Naive thymus-derived CD4-positive, alpha-beta T cell (primary cell): ENCODE data around the gene KIF21A. TPM values are rescaled to one million over a fixed set of nuclear protein-coding genes. Genes with fewer than 3 reads are reported as not detected.
A peak's percentile ranks its signal among the peaks of the same experiment; 100 is the strongest.

Experiments
- ATAC-seq: fragments of 150-1000 bp; cut with Tn5 transposase; 2 replicates; pipeline ENCODE4 v1.10.0; 2021; ENCODE audit warnings: mild to moderate bottlenecking, moderate library complexity
- CTCF ChIA-PET: fragments of 350-600 bp; sonication (Branson Sonifier 250); formaldehyde crosslinking; loops from one replicate; lab custom pipeline; 2021; ENCODE audit warnings: antibody characterized with exemption; lab: Charles Lee
- POLR2A ChIA-PET: fragments of 350-600 bp; sonication (Branson Sonifier 250); formaldehyde crosslinking; loops from one replicate; lab custom pipeline; 2021; ENCODE audit warnings: antibody characterized with exemption, inconsistent platforms; lab: Charles Lee
- DNase-seq, 9 donors: peaks; one replicate each; pipeline versions ENCODE4 v3.0.0 to v3.0.0-alpha.2; 2020 to 2022; ENCODE audit warnings: mixed read lengths in 1 of 9
- H3K27ac ChIP-seq: one replicate; pipeline ENCODE4 v1.7.0; 2013; ENCODE audit warnings: mild to moderate bottlenecking, low read depth, low read length, moderate library complexity
- H3K27me3 ChIP-seq, 2 donors: one replicate each; pipeline ENCODE4 v1.7.0; 2013; ENCODE audit warnings: low read length in 2 of 2, mild to moderate bottlenecking in 2 of 2, moderate library complexity in 2 of 2; ENCODE audit not compliant: control insufficient read depth in 2 of 2, insufficient read depth in 2 of 2
- H3K36me3 ChIP-seq, 3 experiments: 1 replicate in 2 of 3; 2 replicates in 1 of 3; pipeline ENCODE4 v1.7.0; 2013; ENCODE audit warnings: low read length in 3 of 3, mild to moderate bottlenecking in 3 of 3, moderate library complexity in 1 of 3; ENCODE audit not compliant: insufficient read depth in 3 of 3, control insufficient read depth in 2 of 3
- H3K4me1 ChIP-seq, 2 donors: one replicate each; pipeline ENCODE4 v1.7.0; 2013; ENCODE audit warnings: low read length in 2 of 2, mild to moderate bottlenecking in 2 of 2, moderate library complexity in 1 of 2; ENCODE audit not compliant: control insufficient read depth in 2 of 2, insufficient read depth in 2 of 2
- H3K4me3 ChIP-seq: 2 replicates; pipeline ENCODE4 v1.7.0; 2013; ENCODE audit warnings: mild to moderate bottlenecking, low read length
- H3K9me3 ChIP-seq, 3 experiments: 1 replicate in 2 of 3; 2 replicates in 1 of 3; pipeline ENCODE4 v1.7.0; 2013; ENCODE audit warnings: low read length in 3 of 3; ENCODE audit not compliant: control insufficient read depth in 2 of 3
- H3K27ac Mint-ChIP-seq, 9 donors: one replicate each; pipeline ENCODE4 v1.8.0; 2020 to 2022; ENCODE audit warnings: mixed read lengths in 9 of 9, mild to moderate bottlenecking in 8 of 9, moderate library complexity in 5 of 9, inconsistent platforms in 2 of 9
- H3K27me3 Mint-ChIP-seq, 5 donors: one replicate each; pipeline ENCODE4 v1.8.0; 2021 to 2022; ENCODE audit warnings: mixed read lengths in 5 of 5, mild to moderate bottlenecking in 1 of 5
- H3K36me3 Mint-ChIP-seq, 5 donors: one replicate each; pipeline ENCODE4 v1.8.0; 2020 to 2022; ENCODE audit warnings: mixed read lengths in 5 of 5, mild to moderate bottlenecking in 3 of 5, inconsistent platforms in 1 of 5
- H3K4me1 Mint-ChIP-seq, 7 donors: one replicate each; pipeline ENCODE4 v1.8.0; 2020 to 2022; ENCODE audit warnings: mixed read lengths in 7 of 7, mild to moderate bottlenecking in 3 of 7, inconsistent platforms in 1 of 7
- H3K4me3 Mint-ChIP-seq, 10 donors: one replicate each; pipeline ENCODE4 v1.8.0; 2020 to 2022; ENCODE audit warnings: mild to moderate bottlenecking in 10 of 10, mixed read lengths in 10 of 10, moderate library complexity in 6 of 10, inconsistent platforms in 2 of 10
- H3K9me3 Mint-ChIP-seq, 11 donors: one replicate each; pipeline ENCODE4 v1.8.0; 2020 to 2022; ENCODE audit warnings: mixed read lengths in 11 of 11, mild to moderate bottlenecking in 4 of 11, inconsistent platforms in 1 of 11, moderate library complexity in 1 of 11
- intact Hi-C, 2 donors: fragments of 100-400 bp; cut with micrococcal nuclease; formaldehyde crosslinking; loops; one replicate each; pipeline ENCODE4 v1.15.1; 2023
- polyA plus RNA-seq, 2 donors: library from polyadenylated mRNA; unstranded; fragments of 300-500 nt; fragmentation: Illumina TruSeq; gene quantifications; one replicate each; pipeline ENCODE4 v1.2.3, GENCODE V29; 2021
- total RNA-seq, 6 experiments: library from RNA in 5 of 6; stranded (reverse) in 5 of 6; gene quantifications; 1 replicate in 5 of 6; 2 replicates in 1 of 6; pipeline ENCODE4 v1.2.3 and lab custom pipeline; 2021 to 2026

The KIF21A gene
- total and polyA plus RNA-seq, 7 experiments from 2014 or later, result 1.7 to 12.0 (median 6.9) TPM

- POLR2A ChIA-PET, result no interaction called here
Measured at GRCh38 chr12:39331539-39332261, 111.2 kb downstream of the KIF21A start.

DNA sequence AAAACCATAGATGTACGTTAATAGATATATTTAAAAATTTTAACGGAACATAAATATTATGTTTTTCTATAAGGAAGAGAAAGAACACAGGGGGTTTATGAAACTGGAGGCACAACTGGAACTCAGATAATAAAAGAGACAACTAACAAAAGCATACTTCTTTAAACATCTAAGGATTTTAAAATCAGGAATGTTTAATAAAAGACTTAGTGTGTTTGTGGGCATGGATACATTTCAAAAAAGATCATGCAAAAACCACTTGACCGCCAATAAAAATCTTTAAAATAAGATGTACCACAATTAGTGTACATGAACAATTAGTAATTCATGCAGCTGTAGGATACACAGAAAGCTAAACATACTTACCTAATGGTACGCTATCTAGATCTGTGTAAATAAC lies 113.0 kb downstream of the KIF21A start:
- CTCF ChIA-PET, result no interaction called here
- no peak overlapping the region for H3K27ac Mint-ChIP-seq
- no peaks in the 10 kb centered on the region for H3K27me3 Mint-ChIP-seq
- peaks cover 8 to 15% of the 10 kb centered on the region in 2 donors for H3K4me1 ChIP-seq
- H3K27ac ChIP-seq, result no peak overlapping the region
- H3K36me3 ChIP-seq, result no peaks in the 10 kb centered on the region
- no peaks in the 10 kb centered on the region for H3K9me3 ChIP-seq
- no peak for ATAC-seq
- H3K4me3 ChIP-seq, result no peak overlapping the region
- H3K4me1 Mint-ChIP-seq, result peaks cover 6 to 16% (median 13%) of the 10 kb centered on the region in 7 donors
- H3K9me3 Mint-ChIP-seq, result no peaks in the 10 kb centered on the region
- POLR2A ChIA-PET, result no interaction called here
- intact Hi-C loops, result no loop called here
- peaks cover 0 to 27% (median 18%) of the 10 kb centered on the region in 5 donors for H3K36me3 Mint-ChIP-seq
- no peak overlapping the region for H3K4me3 Mint-ChIP-seq
- DNase-seq, result no peak
- H3K27me3 ChIP-seq, result no peaks in the 10 kb centered on the region

More at GRCh38 chr12:39331539-39332261, 111.2 kb downstream of the KIF21A start:
- intact Hi-C loops, result no loop called here
- H3K4me3 Mint-ChIP-seq, result peak overlapping the region in 7 of 10 donors; percentile 1 to 68 (median 40)
- Histone ChIP-seq H3K27ac (no peak overlapping the region), H3K4me3 (peak overlapping the region; percentile 12), H3K4me1 (peaks cover 8 to 15% of the 10 kb centered on the region in 2 donors), H3K9me3 (no peaks in the 10 kb centered on the region), H3K27me3 (no peaks in the 10 kb centered on the region), H3K36me3 (no peaks in the 10 kb centered on the region)
- CTCF ChIA-PET, result interaction anchor here (0.5 to 0.6 kb wide), 2 partner anchors 66 to 1471 kb away, joined by 3 read pairs; no protein-coding TSS in a partner anchor
- no peaks in the 10 kb centered on the region for H3K27me3 Mint-ChIP-seq
- H3K9me3 Mint-ChIP-seq, result no peaks in the 10 kb centered on the region
- DNase-seq (no peak), ATAC-seq (peak; percentile 48)
- H3K27ac Mint-ChIP-seq, result peak overlapping the region in 6 of 9 donors; percentile 16 to 77 (median 42)
- H3K36me3 Mint-ChIP-seq, result peaks cover 0 to 27% (median 18%) of the 10 kb centered on the region in 5 donors
- H3K4me1 Mint-ChIP-seq, result peaks cover 6 to 16% (median 13%) of the 10 kb centered on the region in 7 donors

GRCh38 chr12:39329018-39329417 lies 113.9 kb downstream of the KIF21A start:
- intact Hi-C loops, result no loop called here
- no peaks in the 10 kb centered on the region for H3K9me3 Mint-ChIP-seq
- Histone ChIP-seq H3K9me3 (no peaks in the 10 kb centered on the region), H3K4me1 (peaks cover 8 to 15% of the 10 kb centered on the region in 2 donors), H3K36me3 (no peaks in the 10 kb centered on the region), H3K4me3 (no peak overlapping the region), H3K27me3 (no peaks in the 10 kb centered on the region), H3K27ac (no peak overlapping the region)
- no peak for DNase-seq
- no peak for ATAC-seq
- no peaks in the 10 kb centered on the region for H3K27me3 Mint-ChIP-seq
- CTCF ChIA-PET, result no interaction called here
- POLR2A ChIA-PET, result no interaction called here
- no peak overlapping the region for H3K4me3 Mint-ChIP-seq
- peaks cover 0 to 27% (median 18%) of the 10 kb centered on the region in 5 donors for H3K36me3 Mint-ChIP-seq
- no peak overlapping the region for H3K27ac Mint-ChIP-seq
- peaks cover 6 to 16% (median 13%) of the 10 kb centered on the region in 7 donors for H3K4me1 Mint-ChIP-seq

DNA sequence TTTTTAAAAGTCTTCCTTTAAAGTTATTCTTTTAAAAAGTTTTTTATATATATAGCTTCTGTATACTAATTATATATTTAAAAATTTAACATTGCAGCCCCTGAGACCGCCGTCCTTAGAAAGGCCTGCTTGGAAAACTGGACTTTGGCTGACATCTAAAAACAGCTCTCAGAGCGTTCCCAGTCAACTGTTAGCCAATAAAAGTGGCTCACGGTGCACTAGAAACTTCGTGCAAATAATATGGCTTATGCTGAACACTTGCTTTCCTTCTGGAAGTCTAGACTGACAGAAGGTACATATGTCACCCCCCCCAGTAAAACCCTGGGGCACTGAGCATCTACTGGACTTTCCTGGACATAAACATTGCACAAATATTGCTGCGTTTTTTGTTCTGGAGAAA lies 115.0 kb downstream of the KIF21A start:
- Histone ChIP-seq H3K27me3 (no peaks in the 10 kb centered on the region), H3K36me3 (no peaks in the 10 kb centered on the region), H3K9me3 (no peaks in the 10 kb centered on the region), H3K4me3 (no peak overlapping the region), H3K4me1 (peaks cover 8 to 15% of the 10 kb centered on the region in 2 donors), H3K27ac (no peak overlapping the region)
- DNase-seq (no peak), ATAC-seq (no peak)
- no peaks in the 10 kb centered on the region for H3K27me3 Mint-ChIP-seq
- no peak overlapping the region for H3K4me3 Mint-ChIP-seq
- no peak overlapping the region for H3K27ac Mint-ChIP-seq
- CTCF ChIA-PET, result interaction anchor here (1.0 kb wide), 1 partner anchor 10 kb away, joined by 3 read pairs; no protein-coding TSS in a partner anchor
- H3K36me3 Mint-ChIP-seq, result peaks cover 0 to 27% (median 18%) of the 10 kb centered on the region in 5 donors
- peaks cover 6 to 16% (median 13%) of the 10 kb centered on the region in 7 donors for H3K4me1 Mint-ChIP-seq
- POLR2A ChIA-PET, result no interaction called here
- H3K9me3 Mint-ChIP-seq, result no peaks in the 10 kb centered on the region
- intact Hi-C loops, result no loop called here

DNA sequence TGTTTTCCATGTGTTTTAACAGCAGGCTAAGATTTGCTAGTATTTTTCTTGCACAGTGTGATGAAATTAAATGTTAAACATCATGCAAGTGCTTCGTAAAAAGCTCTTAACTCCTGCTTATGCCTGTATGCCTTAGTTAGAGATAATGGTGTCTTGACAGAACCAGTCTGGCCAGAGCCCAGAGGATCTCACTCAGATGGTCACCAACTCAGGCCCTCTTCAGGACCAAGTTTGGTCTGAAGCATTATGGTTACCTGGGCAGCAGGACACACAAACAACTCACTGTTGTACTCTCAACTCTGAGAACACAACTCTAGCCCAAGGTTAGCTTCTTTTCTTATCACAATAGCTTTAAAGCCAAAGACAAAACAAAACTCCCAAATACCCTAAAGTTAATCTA lies 115.4 kb downstream of the KIF21A start:
- no peaks in the 10 kb centered on the region for H3K36me3 ChIP-seq
- DNase-seq (no peak), ATAC-seq (no peak)
- H3K36me3 Mint-ChIP-seq, result peaks cover 0 to 24% (median 16%) of the 10 kb centered on the region in 5 donors
- H3K27me3 Mint-ChIP-seq, result no peaks in the 10 kb centered on the region
- H3K27me3 ChIP-seq, result no peaks in the 10 kb centered on the region
- H3K4me3 ChIP-seq, result no peak overlapping the region
- no peak overlapping the region for H3K27ac ChIP-seq
- peaks cover 6 to 13% (median 12%) of the 10 kb centered on the region in 7 donors for H3K4me1 Mint-ChIP-seq
- H3K27ac Mint-ChIP-seq, result no peak overlapping the region
- intact Hi-C loops, result no loop called here
- no peaks in the 10 kb centered on the region for H3K9me3 Mint-ChIP-seq
- peaks cover 8 to 14% of the 10 kb centered on the region in 2 donors for H3K4me1 ChIP-seq
- H3K9me3 ChIP-seq, result no peaks in the 10 kb centered on the region
- ChIA-PET POLR2A (no interaction called here), CTCF (interaction anchor here (1.0 kb wide), 1 partner anchor 10 kb away, joined by 3 read pairs; no protein-coding TSS in a partner anchor)
- no peak overlapping the region for H3K4me3 Mint-ChIP-seq

GRCh38 chr12:39319180-39319579 lies 123.7 kb downstream of the KIF21A start:
- CTCF ChIA-PET, result no interaction called here
- no peaks in the 10 kb centered on the region for H3K9me3 Mint-ChIP-seq
- no peaks in the 10 kb centered on the region for H3K27me3 Mint-ChIP-seq
- peaks cover 0 to 4% (median 0%) of the 10 kb centered on the region in 5 donors for H3K36me3 Mint-ChIP-seq
- intact Hi-C loops, result loop anchor here (2.0 to 10.0 kb wide), 3 partner anchors 124 to 268 kb away; partner anchors contain the start of gene KIF21A (in 2 of the 2)
- ATAC-seq (no peak), DNase-seq (no peak)
- POLR2A ChIA-PET, result no interaction called here
- H3K27ac ChIP-seq, result no peak overlapping the region
- no peak overlapping the region for H3K27ac Mint-ChIP-seq
- no peaks in the 10 kb centered on the region for H3K27me3 ChIP-seq
- peaks cover 0 to 5% (median 0%) of the 10 kb centered on the region in 7 donors for H3K4me1 Mint-ChIP-seq
- no peak overlapping the region for H3K4me3 ChIP-seq
- H3K4me1 ChIP-seq, result no peaks in the 10 kb centered on the region
- no peaks in the 10 kb centered on the region for H3K9me3 ChIP-seq
- H3K36me3 ChIP-seq, result peaks cover 0 to 4% (median 0%) of the 10 kb centered on the region in 3 experiments
- no peak overlapping the region for H3K4me3 Mint-ChIP-seq
